IMR-90 (cell line): ENCODE measurements around the gene SPNS1. TPM values are rescaled to one million over a fixed set of nuclear protein-coding genes. Genes with fewer than 3 reads are reported as not detected.

Source experiments
- ATAC-seq: fragments of 200-7000 bp; cut with Tn5 transposase; 2 replicates; pipeline ENCODE4 v1.9.1; 2020; ENCODE audit warnings: low read depth, mild to moderate bottlenecking, moderate library complexity
- BruUV-seq: library from RNA; stranded (reverse); fragments of 400-500 nt; replicated peaks from 2 replicates; lab custom pipeline; 2021; lab: Mats Ljungman, UMichigan
- CTCF ChIA-PET: fragments of 300-600 bp; formaldehyde crosslinking; extraction: SDS; loops from one replicate; lab custom pipeline; 2021; ENCODE audit warnings: antibody characterized with exemption; lab: Yijun Ruan, JAX
- POLR2A ChIA-PET: fragments of 300-600 bp; sonication (Branson Sonifier 250); formaldehyde crosslinking; loops from one replicate; lab custom pipeline; 2022; ENCODE audit warnings: antibody characterized with exemption; ENCODE audit not compliant: unreplicated experiment; lab: Charles Lee
- DNase-seq: peaks from one replicate; pipeline ENCODE4 v3.0.0; 2013
- H2AFZ ChIP-seq: replicated peaks from 2 replicates; pipeline ENCODE3; 2013; ENCODE audit warnings: low read length, mild to moderate bottlenecking; ENCODE audit not compliant: poor library complexity
- H2AK5ac ChIP-seq: 2 replicates; pipeline ENCODE4 v1.6.1; 2013; ENCODE audit warnings: low read depth, low read length, inconsistent platforms
- H2AK9ac ChIP-seq: replicated peaks from 2 replicates; pipeline ENCODE3; 2013; ENCODE audit warnings: mild to moderate bottlenecking, low read depth, low read length, moderate library complexity; ENCODE audit not compliant: poor library complexity
- H2BK120ac ChIP-seq: 2 replicates; pipeline ENCODE4 v1.6.1; 2013; ENCODE audit warnings: low read depth, low read length, inconsistent platforms
- H2BK15ac ChIP-seq: 3 replicates; pipeline ENCODE4 v1.6.1; 2013; ENCODE audit warnings: low read depth, low read length, inconsistent platforms
- H2BK20ac ChIP-seq: 2 replicates; pipeline ENCODE4 v1.6.1; 2013; ENCODE audit warnings: low read depth, mild to moderate bottlenecking, inconsistent platforms, low read length, moderate library complexity
- H2BK5ac ChIP-seq: 2 replicates; pipeline ENCODE4 v1.6.1; 2013; ENCODE audit warnings: mild to moderate bottlenecking, low read depth, low read length, inconsistent platforms; ENCODE audit not compliant: poor library complexity, severe bottlenecking
- H3K14ac ChIP-seq: replicated peaks from 2 replicates; pipeline ENCODE4 v1.6.1; 2013; ENCODE audit warnings: low read depth, low read length, inconsistent platforms
- H3K18ac ChIP-seq: 2 replicates; pipeline ENCODE4 v1.6.1; 2013; ENCODE audit warnings: low read depth, low read length, control low read depth
- H3K23ac ChIP-seq: 2 replicates; pipeline ENCODE4 v1.6.1; 2013; ENCODE audit warnings: low read depth, low read length, inconsistent platforms
- H3K27ac ChIP-seq: 2 replicates; pipeline ENCODE4 v1.5.1; 2013; ENCODE audit warnings: mild to moderate bottlenecking, control low read depth, low read length; ENCODE audit not compliant: insufficient read depth
- H3K27me3 ChIP-seq: 2 replicates; pipeline ENCODE4 v1.6.1; 2013; ENCODE audit warnings: low read length; ENCODE audit not compliant: control insufficient read depth, insufficient read depth
- H3K36me3 ChIP-seq: 2 replicates; pipeline ENCODE4 v1.6.1; 2013; ENCODE audit warnings: low read length, mixed read lengths; ENCODE audit not compliant: control insufficient read depth, insufficient read depth
- H3K4ac ChIP-seq: 2 replicates; pipeline ENCODE4 v1.6.1; 2013; ENCODE audit warnings: low read depth, low read length, inconsistent platforms
- H3K4me1 ChIP-seq: 2 replicates; pipeline ENCODE4 v1.6.1; 2013; ENCODE audit warnings: low read length, mixed read lengths; ENCODE audit not compliant: control insufficient read depth, insufficient read depth
- H3K4me2 ChIP-seq: 2 replicates; pipeline ENCODE4 v1.6.1; 2013; ENCODE audit warnings: low read depth, mild to moderate bottlenecking, control low read depth, low read length, moderate library complexity
- H3K4me3 ChIP-seq: 2 replicates; pipeline ENCODE4 v1.5.1; 2013; ENCODE audit warnings: low read depth, mild to moderate bottlenecking, control low read depth, low read length, moderate library complexity; ENCODE audit not compliant: insufficient read depth
- H3K56ac ChIP-seq: 2 replicates; pipeline ENCODE4 v1.6.1; 2013; ENCODE audit warnings: low read length, inconsistent platforms; ENCODE audit not compliant: insufficient read depth; ENCODE audit errors: extremely low read depth
- H3K79me1 ChIP-seq, 2 experiments: 2 replicates each; pipeline ENCODE4 v1.6.1; 2013; ENCODE audit warnings: low read length in 2 of 2, inconsistent platforms in 1 of 2, low read depth in 1 of 2
- H3K9ac ChIP-seq: 2 replicates; pipeline ENCODE4 v1.6.1; 2013; ENCODE audit warnings: low read depth, low read length, control low read depth
- H3K9me1 ChIP-seq: 2 replicates; pipeline ENCODE4 v1.6.1; 2013; ENCODE audit warnings: low read length, inconsistent platforms; ENCODE audit not compliant: insufficient read depth
- H3K9me3 ChIP-seq: 2 replicates; pipeline ENCODE4 v1.6.1; 2013; ENCODE audit warnings: low read length; ENCODE audit not compliant: control insufficient read depth, insufficient read depth
- H4K20me1 ChIP-seq: 2 replicates; pipeline ENCODE4 v1.6.1; 2013; ENCODE audit warnings: low read length, inconsistent platforms; ENCODE audit not compliant: insufficient read depth
- H4K5ac ChIP-seq: 2 replicates; pipeline ENCODE4 v1.6.1; 2013; ENCODE audit warnings: mild to moderate bottlenecking, low read depth, low read length, control low read depth
- H4K8ac ChIP-seq, 2 experiments: 2 replicates each; pipeline ENCODE4 v1.6.1; 2013; ENCODE audit warnings: low read depth in 2 of 2, low read length in 2 of 2, control low read depth in 1 of 2, inconsistent platforms in 1 of 2
- H4K91ac ChIP-seq: 2 replicates; pipeline ENCODE4 v1.6.1; 2013; ENCODE audit warnings: low read depth, low read length, inconsistent platforms; ENCODE audit not compliant: insufficient read depth
- CEBPB ChIP-seq: IDR thresholded peaks from 2 replicates; pipeline ENCODE4 v1.6.1; 2012; ENCODE audit warnings: low read depth, low read length, improper control_type of control experiment
- CTCF ChIP-seq: conservative IDR thresholded peaks from 2 replicates; pipeline ENCODE4 v1.5.1; 2012; ENCODE audit warnings: mild to moderate bottlenecking, low read depth, low read length, improper control_type of control experiment
- FOS ChIP-seq: fragments of 150-350 bp; IDR thresholded peaks from 2 replicates; pipeline ENCODE4 v1.6.1; 2016; ENCODE audit warnings: low read depth, low read length
- MAFK ChIP-seq: IDR thresholded peaks from 2 replicates; pipeline ENCODE4 v1.6.1; 2012; ENCODE audit warnings: low read depth, low read length, improper control_type of control experiment
- MAZ ChIP-seq: IDR thresholded peaks from 2 replicates; pipeline ENCODE4 v1.6.1; 2012; ENCODE audit warnings: low read depth, mild to moderate bottlenecking, low read length, improper control_type of control experiment, moderate library complexity, borderline replicate concordance
- NFE2L2 ChIP-seq: fragments of 150-350 bp; IDR thresholded peaks from 2 replicates; pipeline ENCODE4 v1.6.1; 2016; ENCODE audit warnings: low read depth, mild to moderate bottlenecking, low read length
- POLR2A ChIP-seq: IDR thresholded peaks from 2 replicates; pipeline ENCODE4 v1.6.1; 2012; ENCODE audit warnings: mild to moderate bottlenecking, low read depth, low read length
- RAD21 ChIP-seq: IDR thresholded peaks from 2 replicates; pipeline ENCODE4 v1.6.1; 2012; ENCODE audit warnings: low read length, improper control_type of control experiment
- USF2 ChIP-seq: fragments of 150-350 bp; IDR thresholded peaks from 2 replicates; pipeline ENCODE4 v1.6.1; 2017; ENCODE audit warnings: mild to moderate bottlenecking, antibody characterized with exemption, low read length, low read depth
- WGBS, 2 experiments: methylation state at CpG; one replicate each; pipeline versions ENCODE4 v1.1.5 to v1.1.7; 2013; ENCODE audit warnings: missing lambda C conversion rate in 2 of 2; ENCODE audit not compliant: insufficient read length in 1 of 2; ENCODE audit errors: extremely low coverage in 2 of 2; 5-methylcytosine and 5-hydroxymethylcytosine counted together
- dilution Hi-C: fragments of 300-500 bp; cut with HindIII; formaldehyde crosslinking; loops from one replicate; pipeline ENCODE4 v1.14.3; 2018; ENCODE audit warnings: low sequenced_read_pairs; ENCODE audit not compliant: unreplicated experiment
- in situ Hi-C: fragments of 300-500 bp; cut with MboI; formaldehyde crosslinking; loops from 3 replicates; pipeline ENCODE4 v1.14.3; 2019; ENCODE audit warnings: low sequenced_read_pairs, inconsistent platforms, mixed read lengths
- intact Hi-C: fragments of 100-400 bp; cut with micrococcal nuclease; formaldehyde crosslinking; loops from 2 replicates; pipeline ENCODE4 v1.10.0; 2022
- polyA plus RNA-seq, 3 experiments: library from polyadenylated mRNA; depleted of rRNA; stranded (reverse); fragments of >200 nt; gene quantifications; 2 replicates each; pipeline ENCODE4 v1.2.3, GENCODE V29; 2012; ENCODE audit warnings: low replicate concordance in 1 of 3
- total RNA-seq: library from RNA; depleted of rRNA; stranded (reverse); fragments of >200 nt; gene quantifications from 2 replicates; pipeline ENCODE4 v1.2.3, GENCODE V29; 2012
- TF ChIP-seq, protein P1 (sequence below): fragments of 150-350 bp; IDR thresholded peaks from 2 replicates; pipeline ENCODE4 v1.6.1; 2016; ENCODE audit warnings: low read depth, mild to moderate bottlenecking, low read length, moderate library complexity, borderline replicate concordance

Gene SPNS1
- total and polyA plus RNA-seq, 2 of the 4 experiments (the other 2 are of a cell fraction) = 4.7 to 37.3 TPM

DNA sequence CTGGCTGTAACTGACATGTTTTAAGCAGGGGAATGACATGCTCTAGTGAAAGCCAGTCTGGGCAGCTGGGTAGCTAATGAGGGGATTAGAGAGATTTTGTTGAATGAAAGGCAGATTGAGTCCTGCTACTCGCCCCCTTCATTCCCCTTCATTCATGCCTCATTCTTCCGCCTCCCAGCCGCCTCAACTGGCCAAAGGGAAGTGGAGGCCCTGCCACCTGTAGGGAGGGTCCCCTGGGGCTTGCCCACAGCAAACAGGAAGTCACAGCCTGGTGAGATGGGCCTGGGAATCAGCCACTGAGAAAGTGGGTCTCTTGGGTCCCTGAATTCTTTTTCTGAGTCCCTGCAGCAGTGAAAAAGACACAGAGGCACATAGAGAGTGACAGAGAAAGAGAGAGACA lies 43.9 kb upstream of the SPNS1 start:
- Histone ChIP-seq H2AK9ac (no peak overlapping the region), H3K9me3 (no peaks in the 10 kb centered on the region), H2BK120ac (no peak overlapping the region), H3K36me3 (no peaks in the 10 kb centered on the region), H3K4me2 (no peak overlapping the region), H2AFZ (no peak overlapping the region), H3K18ac (no peak overlapping the region), H3K4me3 (no peak overlapping the region), H2BK5ac (no peak overlapping the region), H3K9ac (no peak overlapping the region), H3K79me1 (peaks cover 0 to 4% of the 10 kb centered on the region in 2 experiments; a peak in 1 of 4 replicates), H3K23ac (no peak overlapping the region), H4K8ac (no peak overlapping the region), H3K27ac (no peak overlapping the region), H4K20me1 (no peaks in the 10 kb centered on the region), H3K27me3 (peaks cover 7% of the 10 kb centered on the region; the same call in 1 of the 2 replicates), H3K4ac (no peak overlapping the region), H2BK20ac (no peak overlapping the region; the same call in 1 of the 2 replicates), H3K9me1 (no peaks in the 10 kb centered on the region), H3K56ac (no peak overlapping the region), H4K91ac (no peak overlapping the region), H2AK5ac (no peak overlapping the region), H4K5ac (no peak overlapping the region), H2BK15ac (no peak overlapping the region), H3K14ac (no peak overlapping the region), H3K4me1 (no peaks in the 10 kb centered on the region)
- no peak for DNase-seq
- no TSS peak for BruUV-seq
- in situ Hi-C loops (no loop called here), intact Hi-C loops (no loop called here), dilution Hi-C loops (no loop called here)
- no CpG with 5 or more reads among the region's 3 CpGs for WGBS, 2 experiments
- ChIA-PET CTCF (no interaction called here), POLR2A (no interaction called here)
- no peak for ATAC-seq
- TF ChIP-seq MAFK (no peak), FOS (no peak), NFE2L2 (no peak), POLR2A (no peak), CTCF (no peak), MAZ (no peak), RAD21 (no peak), CEBPB (no peak), USF2 (no peak)
- TF ChIP-seq, protein P1, sequence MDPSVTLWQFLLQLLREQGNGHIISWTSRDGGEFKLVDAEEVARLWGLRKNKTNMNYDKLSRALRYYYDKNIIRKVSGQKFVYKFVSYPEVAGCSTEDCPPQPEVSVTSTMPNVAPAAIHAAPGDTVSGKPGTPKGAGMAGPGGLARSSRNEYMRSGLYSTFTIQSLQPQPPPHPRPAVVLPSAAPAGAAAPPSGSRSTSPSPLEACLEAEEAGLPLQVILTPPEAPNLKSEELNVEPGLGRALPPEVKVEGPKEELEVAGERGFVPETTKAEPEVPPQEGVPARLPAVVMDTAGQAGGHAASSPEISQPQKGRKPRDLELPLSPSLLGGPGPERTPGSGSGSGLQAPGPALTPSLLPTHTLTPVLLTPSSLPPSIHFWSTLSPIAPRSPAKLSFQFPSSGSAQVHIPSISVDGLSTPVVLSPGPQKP = no peak
